ENCODE data around the gene STPG2.
"Not testable (repeated sequence)": the region's sequence is repeated elsewhere in the genome, so short reads cannot be mapped to it uniquely, and the experiment has no call there.

Gene STPG2

GRCh38 chr4:97646997-97647396, 496.3 kb downstream of the STPG2 start:
- TF ChIP-seq, protein P1, sequence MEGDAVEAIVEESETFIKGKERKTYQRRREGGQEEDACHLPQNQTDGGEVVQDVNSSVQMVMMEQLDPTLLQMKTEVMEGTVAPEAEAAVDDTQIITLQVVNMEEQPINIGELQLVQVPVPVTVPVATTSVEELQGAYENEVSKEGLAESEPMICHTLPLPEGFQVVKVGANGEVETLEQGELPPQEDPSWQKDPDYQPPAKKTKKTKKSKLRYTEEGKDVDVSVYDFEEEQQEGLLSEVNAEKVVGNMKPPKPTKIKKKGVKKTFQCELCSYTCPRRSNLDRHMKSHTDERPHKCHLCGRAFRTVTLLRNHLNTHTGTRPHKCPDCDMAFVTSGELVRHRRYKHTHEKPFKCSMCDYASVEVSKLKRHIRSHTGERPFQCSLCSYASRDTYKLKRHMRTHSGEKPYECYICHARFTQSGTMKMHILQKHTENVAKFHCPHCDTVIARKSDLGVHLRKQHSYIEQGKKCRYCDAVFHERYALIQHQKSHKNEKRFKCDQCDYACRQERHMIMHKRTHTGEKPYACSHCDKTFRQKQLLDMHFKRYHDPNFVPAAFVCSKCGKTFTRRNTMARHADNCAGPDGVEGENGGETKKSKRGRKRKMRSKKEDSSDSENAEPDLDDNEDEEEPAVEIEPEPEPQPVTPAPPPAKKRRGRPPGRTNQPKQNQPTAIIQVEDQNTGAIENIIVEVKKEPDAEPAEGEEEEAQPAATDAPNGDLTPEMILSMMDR (IDR thresholded peaks at IDR 0.05; ENCODE audit: low read depth, low read length), result no peak
- no peak overlapping the region for H3K4me3 ChIP-seq (ENCODE audit: low read depth, low read length)

DNA sequence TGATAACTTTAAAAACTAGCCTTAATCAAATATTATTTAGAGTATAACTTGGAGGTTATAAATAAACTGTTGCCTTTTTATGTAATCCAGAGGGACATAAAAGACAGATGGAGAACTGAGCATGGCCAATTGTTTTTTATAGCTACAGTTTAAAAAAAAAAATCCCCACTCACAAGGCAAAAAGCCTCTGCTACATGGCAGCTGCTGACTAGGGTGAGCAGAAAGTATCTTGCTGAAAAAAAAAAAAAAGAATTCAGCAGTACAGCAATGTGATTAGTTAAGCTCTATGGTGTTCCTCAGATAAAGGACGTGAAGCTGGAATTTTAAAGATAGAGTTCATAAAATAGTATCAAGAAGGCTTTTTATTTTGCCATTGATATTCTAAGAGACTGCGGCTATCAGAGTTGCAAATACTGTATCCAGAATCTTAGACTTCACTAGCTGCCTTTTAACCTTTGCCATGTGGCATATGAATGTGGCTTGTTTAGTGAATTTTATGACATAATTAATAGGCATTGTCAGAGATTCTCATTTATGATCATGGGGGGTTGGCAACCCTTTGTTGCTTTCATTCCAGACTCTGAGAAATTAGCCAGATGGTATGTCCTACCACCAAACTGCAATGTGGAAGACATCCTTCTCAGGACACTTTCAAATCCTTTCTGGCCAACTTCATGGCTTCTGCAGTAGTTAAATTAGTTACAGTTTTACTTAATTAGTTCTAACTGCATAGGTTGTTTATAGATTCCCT, 498.0 kb downstream of the STPG2 start:
- TF ChIP-seq, protein P1 (IDR thresholded peaks at IDR 0.05; ENCODE audit: low read depth, low read length), result no peak
- no peak overlapping the region for H3K4me3 ChIP-seq (ENCODE audit: low read depth, low read length)

DNA sequence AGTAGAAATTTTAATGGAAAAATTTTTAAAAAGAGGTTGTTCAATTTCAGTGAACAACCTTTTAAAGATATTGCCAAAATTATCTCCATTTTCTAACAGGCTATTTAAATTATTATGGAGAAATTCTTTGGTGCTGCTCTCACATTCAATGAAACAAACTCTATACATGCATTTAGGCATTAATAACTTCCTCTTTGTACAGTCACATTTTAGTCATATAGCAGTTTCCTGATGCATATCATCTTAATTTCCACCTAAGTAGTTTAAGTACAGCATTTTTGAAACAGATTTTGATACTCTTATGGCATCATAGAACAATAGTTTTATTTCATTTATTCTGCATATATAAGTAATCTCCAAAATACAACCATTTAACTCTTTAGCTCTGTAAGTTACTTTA, 500.1 kb downstream of the STPG2 start:
- TF ChIP-seq, protein P1 (IDR thresholded peaks at IDR 0.05; ENCODE audit: low read depth, low read length), result no peak
- H3K4me3 ChIP-seq (ENCODE audit: low read depth, low read length), result no peak overlapping the region

DNA sequence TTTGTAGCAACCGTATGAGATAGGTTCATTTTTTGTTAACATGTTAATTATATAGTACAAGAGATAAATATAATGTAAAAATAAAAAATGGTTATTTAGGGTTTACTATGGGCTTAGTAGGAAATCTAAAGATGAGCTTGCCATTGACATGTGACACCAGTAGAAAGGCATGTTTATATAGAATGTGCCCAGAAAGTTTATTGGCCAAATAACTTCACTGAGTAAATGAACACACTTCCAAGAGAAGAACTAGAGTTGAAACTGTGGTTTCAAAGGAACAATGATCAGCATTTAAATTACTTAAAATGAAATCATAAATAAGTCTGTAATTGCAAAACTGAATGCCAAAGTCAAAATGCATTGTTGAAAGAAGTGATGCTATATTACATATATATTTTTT, 503.3 kb downstream of the STPG2 start:
- no peak overlapping the region for H3K4me3 ChIP-seq (ENCODE audit: low read depth, low read length)
- TF ChIP-seq, protein P1 (IDR thresholded peaks at IDR 0.05; ENCODE audit: low read depth, low read length), result no peak

GRCh38 chr4:97633831-97634230, 509.4 kb downstream of the STPG2 start:
- H3K4me3 ChIP-seq (ENCODE audit: low read depth, low read length), result not testable (repeated sequence)

- H3K4me3 ChIP-seq (ENCODE audit: low read depth, low read length), result no peak overlapping the region
- TF ChIP-seq, protein P1 (IDR thresholded peaks at IDR 0.05; ENCODE audit: low read depth, low read length), result no peak
These were observed 515.5 kb downstream of the STPG2 start for GRCh38 chr4:97627750-97628149.

DNA sequence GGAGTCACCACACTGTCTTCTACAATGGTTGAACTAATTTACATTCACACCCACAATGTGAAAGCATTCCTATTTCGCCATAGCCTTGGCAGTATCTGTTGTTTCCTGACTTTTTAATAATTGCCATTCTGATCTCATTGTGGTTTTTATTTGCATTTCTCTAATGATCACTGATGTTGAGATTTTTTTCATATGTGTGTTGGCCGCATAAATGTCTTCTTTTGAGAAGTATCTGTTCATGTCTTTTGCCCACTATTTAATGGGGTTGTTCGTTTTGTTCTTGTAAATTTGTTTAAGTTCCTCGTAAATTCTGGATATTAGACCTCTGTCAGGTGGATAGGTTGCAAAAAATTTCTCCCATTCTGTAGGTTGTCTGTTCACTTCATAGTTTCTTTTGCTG, 519.1 kb downstream of the STPG2 start:
- H3K4me3 ChIP-seq (ENCODE audit: low read depth, low read length), result no peak overlapping the region
- TF ChIP-seq, protein P1 (IDR thresholded peaks at IDR 0.05; ENCODE audit: low read depth, low read length), result no peak

GRCh38 chr4:97605932-97606331, 537.3 kb downstream of the STPG2 start:
- TF ChIP-seq, protein P1 (IDR thresholded peaks at IDR 0.05; ENCODE audit: low read depth, low read length), result no peak
- no peak overlapping the region for H3K4me3 ChIP-seq (ENCODE audit: low read depth, low read length)

All from WI38 (cell line).